HCT116 (cell line): ENCODE measurements around the gene MCC. TPM values are rescaled to one million over a fixed set of nuclear protein-coding genes. Genes with fewer than 3 reads are reported as not detected.

ENCODE experiments used
- ATAC-seq: fragments of 200-7000 bp; cut with Tn5 transposase; 2 replicates; pipeline ENCODE4 v1.9.1; 2020; ENCODE audit warnings: mild to moderate bottlenecking, moderate library complexity
- BruUV-seq: library from RNA; stranded (reverse); fragments of 400-500 nt; replicated peaks from 2 replicates; lab custom pipeline; 2021; lab: Mats Ljungman, UMichigan
- CTCF ChIA-PET: fragments of 300-600 bp; sonication (Branson Sonifier 250); formaldehyde crosslinking; loops from one replicate; lab custom pipeline; 2021; ENCODE audit warnings: antibody characterized with exemption; lab: Charles Lee
- POLR2A ChIA-PET: fragments of 300-600, 350-600 bp; sonication (Branson Sonifier 250); formaldehyde crosslinking; loops from one replicate; lab custom pipeline; 2021; ENCODE audit warnings: antibody characterized with exemption; lab: Charles Lee
- RAD21 ChIA-PET, 2 experiments: fragments of 300-600 bp; sonication (Branson Sonifier 250); formaldehyde crosslinking; loops; one replicate each; lab custom pipeline; 2023; ENCODE audit warnings: low total read pairs in 2 of 2; ENCODE audit not compliant: uncharacterized antibody in 2 of 2, unreplicated experiment in 2 of 2, low non-redundant PET in 1 of 2; lab: Charles Lee
- DNase-seq: peaks from one replicate; pipeline ENCODE4 v3.0.0-alpha.2; 2010; ENCODE audit warnings: low read depth, low spot score
- H2AFZ ChIP-seq: fragments of 200-600 bp; shearing (Covaris generic), sonication (generic); 2 replicates; pipeline ENCODE4 v1.6.1; 2017; ENCODE audit warnings: low read depth, mixed run types, mixed read lengths, antibody characterized with exemption, low read length; ENCODE audit not compliant: poor library complexity, severe bottlenecking
- H3K27ac ChIP-seq: 2 replicates; pipeline ENCODE4 v1.5.1; 2012; ENCODE audit warnings: low read depth, low read length
- H3K27me3 ChIP-seq: fragments of 200-600 bp; sonication (generic); 2 replicates; pipeline ENCODE4 v1.6.1; 2016; ENCODE audit warnings: mixed run types, low read length, mixed read lengths; ENCODE audit not compliant: insufficient read depth
- H3K36me3 ChIP-seq, 2 experiments: fragments of 200-500 bp in 1 of 2; fragments of 200-600 bp in 1 of 2; sonication (Bioruptor generic) in 1 of 2; sonication (generic) in 1 of 2; 2 replicates each; pipeline versions ENCODE4 v1.5.1 to v1.6.1; 2014 to 2016; ENCODE audit warnings: low read length in 2 of 2, inconsistent platforms in 1 of 2, mixed read lengths in 1 of 2, mixed run types in 1 of 2; ENCODE audit not compliant: insufficient read depth in 2 of 2, control insufficient read depth in 1 of 2
- H3K4me1 ChIP-seq, 2 experiments: fragments of 200-600 bp in 1 of 2; sonication (generic) in 1 of 2; 2 replicates each; pipeline versions ENCODE4 v1.5.1 to v1.6.1; 2012 to 2017; ENCODE audit warnings: low read length in 2 of 2, inconsistent platforms in 1 of 2, mild to moderate bottlenecking in 1 of 2, mixed read lengths in 1 of 2, mixed run types in 1 of 2, moderate library complexity in 1 of 2; ENCODE audit not compliant: insufficient read depth in 2 of 2, control insufficient read depth in 1 of 2
- H3K4me2 ChIP-seq: fragments of 200-600 bp; sonication (generic); 2 replicates; pipeline ENCODE4 v1.6.1; 2017; ENCODE audit warnings: mixed run types, low read length, mixed read lengths
- H3K4me3 ChIP-seq, 2 experiments: fragments of 200-600 bp in 1 of 2; sonication (generic) in 1 of 2; replicated peaks in 1 of 2; 2 replicates each; pipeline ENCODE4 v1.5.1; 2011 to 2016; ENCODE audit warnings: low read length in 2 of 2, control low read depth in 1 of 2, low read depth in 1 of 2, mild to moderate bottlenecking in 1 of 2, mixed read lengths in 1 of 2, mixed run types in 1 of 2
- H3K79me2 ChIP-seq: fragments of 200-600 bp; sonication (generic); 2 replicates; pipeline ENCODE4 v1.6.1; 2017; ENCODE audit warnings: mild to moderate bottlenecking, mixed run types, low read length, moderate library complexity, mixed read lengths; ENCODE audit not compliant: insufficient read depth
- H3K9ac ChIP-seq: fragments of 200-600 bp; sonication (generic); 2 replicates; pipeline ENCODE4 v1.6.1; 2016; ENCODE audit warnings: low read length, mixed read lengths
- H3K9me2 ChIP-seq: fragments of 200-600 bp; sonication (generic), shearing (Covaris generic); 2 replicates; pipeline ENCODE4 v1.6.1; 2017; ENCODE audit warnings: mixed run types, mild to moderate bottlenecking, moderate library complexity; ENCODE audit not compliant: insufficient read depth
- H3K9me3 ChIP-seq, 2 experiments: fragments of 200-500 bp in 1 of 2; fragments of 200-600 bp in 1 of 2; sonication (Bioruptor generic) in 1 of 2; sonication (generic) in 1 of 2; 2 replicates each; pipeline ENCODE4 v1.6.1; 2014 to 2017; ENCODE audit warnings: low read length in 2 of 2, mixed read lengths in 2 of 2, inconsistent platforms in 1 of 2, low read depth in 1 of 2, mild to moderate bottlenecking in 1 of 2, mixed run types in 1 of 2, moderate library complexity in 1 of 2; ENCODE audit not compliant: control insufficient read depth in 1 of 2, insufficient read depth in 1 of 2
- H4K20me1 ChIP-seq: fragments of 200-600 bp; sonication (generic), shearing (Covaris generic); 2 replicates; pipeline ENCODE4 v1.6.1; 2017; ENCODE audit warnings: mixed run types, mild to moderate bottlenecking, moderate library complexity; ENCODE audit not compliant: insufficient read depth
- ATF3 ChIP-seq: IDR thresholded peaks from 2 replicates; pipeline ENCODE4 v1.6.1; 2012
- CBX3 ChIP-seq: IDR thresholded peaks from 2 replicates; pipeline ENCODE4 v1.6.1; 2012; ENCODE audit warnings: low read depth
- CEBPB ChIP-seq: IDR thresholded peaks from 2 replicates; pipeline ENCODE4 v1.6.1; 2012; ENCODE audit warnings: low read depth
- ELF1 ChIP-seq: IDR thresholded peaks from 2 replicates; pipeline ENCODE4 v1.6.1; 2012; ENCODE audit warnings: low read depth, borderline replicate concordance
- EZH2 ChIP-seq: fragments of 200-600 bp; sonication (generic); IDR thresholded peaks from 2 replicates; pipeline ENCODE4 v1.6.1; 2017; ENCODE audit warnings: antibody characterized with exemption, mixed run types
- EZH2phosphoT487 ChIP-seq: fragments of 200-600 bp; IDR thresholded peaks from 2 replicates; pipeline ENCODE4 v1.6.1; 2018; ENCODE audit warnings: antibody characterized with exemption, borderline replicate concordance
- FOSL1 ChIP-seq: IDR thresholded peaks from 2 replicates; pipeline ENCODE4 v1.6.1; 2012; ENCODE audit warnings: low read depth
- JUND ChIP-seq: IDR thresholded peaks from 2 replicates; pipeline ENCODE4 v1.6.1; 2012
- MAX ChIP-seq: IDR thresholded peaks from 2 replicates; pipeline ENCODE4 v1.6.1; 2012
- POLR2AphosphoS5 ChIP-seq: IDR thresholded peaks from 2 replicates; pipeline ENCODE4 v1.6.1; 2011; ENCODE audit warnings: mild to moderate bottlenecking, low read depth, low read length, moderate library complexity
- RAD21 ChIP-seq: IDR thresholded peaks from 2 replicates; pipeline ENCODE4 v1.6.1; 2012; ENCODE audit warnings: low read depth, mild to moderate bottlenecking
- REST ChIP-seq: IDR thresholded peaks from 2 replicates; pipeline ENCODE4 v1.6.1; 2012; ENCODE audit warnings: low read depth
- SRF ChIP-seq: IDR thresholded peaks from 2 replicates; pipeline ENCODE4 v1.6.1; 2012; ENCODE audit warnings: low read depth
- TCF7L2 ChIP-seq: IDR thresholded peaks from 2 replicates; pipeline ENCODE4 v1.7.0; 2011; ENCODE audit warnings: borderline replicate concordance, inconsistent platforms; ENCODE audit not compliant: insufficient read depth, insufficient read length; ENCODE audit errors: extremely low read depth
- ZBTB33 ChIP-seq: IDR thresholded peaks from 2 replicates; pipeline ENCODE4 v1.6.1; 2011; ENCODE audit warnings: mild to moderate bottlenecking, low read length, moderate library complexity; ENCODE audit not compliant: insufficient replicate concordance; ENCODE audit errors: extremely low read depth
- ZNF274 ChIP-seq: fragments of 200-500 bp; sonication (Bioruptor generic); IDR thresholded peaks from 2 replicates; pipeline ENCODE4 v1.6.1; 2014; ENCODE audit warnings: mild to moderate bottlenecking, low read depth, low read length, inconsistent platforms
- intact Hi-C: fragments of 100-400 bp; cut with micrococcal nuclease; formaldehyde crosslinking; loops from 2 replicates; pipeline ENCODE4 v1.10.0; 2022
- total RNA-seq: library from RNA; stranded (reverse); gene quantifications from one replicate; pipeline ENCODE4 v1.2.1, GENCODE V29; 2021; ENCODE audit not compliant: unreplicated experiment

The MCC gene
- total RNA-seq, 1 experiment from 2014 or later, result 20.1 TPM

GRCh38 chr5:113036321-113036720 is 451.9 kb downstream of the MCC start (continued):
- TF ChIP-seq CEBPB (no peak), CBX3 (no peak), POLR2AphosphoS5 (no peak), EZH2phosphoT487 (no peak)

GRCh38 chr5:113035096-113035495 is 453.2 kb downstream of the MCC start:
- H3K9ac ChIP-seq, result no peak overlapping the region
- 0 out of 4 replicates have a peak, but pooled peaks cover 0 to 4% of the 10 kb centered on the region in 2 experiments for H3K36me3 ChIP-seq
- no peaks in the 10 kb centered on the region for H3K27me3 ChIP-seq
- H4K20me1 ChIP-seq, result no peaks in the 10 kb centered on the region
- H3K4me1 ChIP-seq, result peaks cover 0 to 19% of the 10 kb centered on the region in 2 experiments; a peak in 2 of 4 replicates
- H3K9me3 ChIP-seq, result no peaks in the 10 kb centered on the region
- BruUV-seq, result no TSS peak
- intact Hi-C loops, result no loop called here
- H2AFZ ChIP-seq, result no peak overlapping the region
- ChIA-PET POLR2A (no interaction called here), CTCF (no interaction called here), RAD21 (no interaction called here)
- no peaks in the 10 kb centered on the region for H3K79me2 ChIP-seq
- no peak overlapping the region for H3K4me3 ChIP-seq
- no peaks in the 10 kb centered on the region for H3K9me2 ChIP-seq
- no peak overlapping the region for H3K27ac ChIP-seq
- no peak overlapping the region for H3K4me2 ChIP-seq
- no peak for TF ChIP-seq ATF3
- no peak for TF ChIP-seq TCF7L2
- TF ChIP-seq CEBPB, result no peak
- TF ChIP-seq RAD21, result no peak
- no peak for TF ChIP-seq FOSL1
- TF ChIP-seq JUND, result no peak
- no peak for TF ChIP-seq MAX
- TF ChIP-seq ELF1, result no peak
- TF ChIP-seq ZNF274, result no peak
- TF ChIP-seq SRF, result no peak
- TF ChIP-seq CBX3, result no peak
- no peak for TF ChIP-seq REST
- no peak for TF ChIP-seq EZH2
- no peak for TF ChIP-seq ZBTB33
- DNase-seq, result no peak
- no peak for ATAC-seq
